Endothelial cell of umbilical vein (primary cell): ENCODE measurements around the gene SMARCD2. TPM values are rescaled to one million over a fixed set of nuclear protein-coding genes. Genes with fewer than 3 reads are reported as not detected.

Experiments
- BruUV-seq: library from RNA; stranded (reverse); fragments of 400-500 nt; replicated peaks from 2 replicates; lab custom pipeline; 2021; lab: Mats Ljungman, UMichigan
- CTCF ChIA-PET: fragments of 300-600, 350-600 bp; sonication (Branson Sonifier 250); formaldehyde crosslinking; loops from one replicate; lab custom pipeline; 2021; ENCODE audit warnings: antibody characterized with exemption, inconsistent platforms; lab: Charles Lee
- POLR2A ChIA-PET: fragments of 300-600, 350-600 bp; sonication (Branson Sonifier 250); formaldehyde crosslinking; loops from one replicate; lab custom pipeline; 2021; ENCODE audit warnings: antibody characterized with exemption, inconsistent platforms; lab: Charles Lee
- DNase-seq: peaks from one replicate; pipeline ENCODE4 v3.0.0-alpha.2; 2011; ENCODE audit warnings: low read depth, low spot score
- FAIRE-seq: peaks from 2 replicates; lab custom pipeline; 2011; peaks lifted over from hg19 to GRCh38; lab: Jason Lieb, UNC
- H2AFZ ChIP-seq: 2 replicates; pipeline ENCODE4 v1.6.0; 2012; ENCODE audit warnings: low read depth, low read length, control low read depth, inconsistent platforms
- H3K27ac ChIP-seq: 2 replicates; pipeline ENCODE4 v1.5.1; 2011; ENCODE audit warnings: low read depth, mild to moderate bottlenecking, control low read depth, low read length, moderate library complexity; ENCODE audit not compliant: insufficient read depth
- H3K27me3 ChIP-seq, 2 experiments: 2 replicates each; pipeline versions ENCODE4 v1.6.0 to v1.6.1; 2011; ENCODE audit warnings: low read length in 2 of 2, mixed read lengths in 1 of 2; ENCODE audit not compliant: control insufficient read depth in 2 of 2, insufficient read depth in 2 of 2
- H3K36me3 ChIP-seq, 2 experiments: 2 replicates in 1 of 2; 3 replicates in 1 of 2; pipeline ENCODE4 v1.5.1; 2011; ENCODE audit warnings: low read length in 2 of 2, mild to moderate bottlenecking in 1 of 2, moderate library complexity in 1 of 2; ENCODE audit not compliant: control insufficient read depth in 2 of 2, insufficient read depth in 2 of 2; ENCODE audit errors: extremely low read depth in 1 of 2
- H3K4me1 ChIP-seq: 3 replicates; pipeline ENCODE4 v1.5.1; 2011; ENCODE audit warnings: mild to moderate bottlenecking, low read length; ENCODE audit not compliant: control insufficient read depth, insufficient read depth; ENCODE audit errors: extremely low read depth
- H3K4me2 ChIP-seq: 2 replicates; pipeline ENCODE4 v1.6.1; 2011; ENCODE audit warnings: low read length, control low read depth, mixed read lengths; ENCODE audit not compliant: insufficient read depth
- H3K4me3 ChIP-seq, 3 experiments: fragments of 200-600 bp in 1 of 3; sonication (generic), shearing (Covaris generic) in 1 of 3; replicated peaks in 1 of 3; 2 replicates each; pipeline ENCODE4 v1.5.1; 2011 to 2016; ENCODE audit warnings: control low read depth in 3 of 3, low read length in 3 of 3, mild to moderate bottlenecking in 2 of 3, inconsistent platforms in 1 of 3, low read depth in 1 of 3, moderate library complexity in 1 of 3; ENCODE audit not compliant: insufficient read depth in 1 of 3
- H3K79me2 ChIP-seq: 2 replicates; pipeline ENCODE4 v1.6.0; 2012; ENCODE audit warnings: low read length, inconsistent platforms; ENCODE audit not compliant: control insufficient read depth, insufficient read depth
- H3K9ac ChIP-seq: replicated peaks from 2 replicates; pipeline ENCODE3; 2011; ENCODE audit warnings: low read length, control low read depth; ENCODE audit not compliant: insufficient read depth; ENCODE audit errors: extremely low read depth
- H3K9me1 ChIP-seq: replicated peaks from 3 replicates; pipeline ENCODE4 v1.6.0; 2011; ENCODE audit warnings: mild to moderate bottlenecking, low read length; ENCODE audit not compliant: control insufficient read depth, insufficient read depth; ENCODE audit errors: extremely low read depth
- H3K9me3 ChIP-seq: replicated peaks from 2 replicates; pipeline ENCODE4 v1.5.1; 2012; ENCODE audit warnings: low read length, inconsistent platforms; ENCODE audit not compliant: control insufficient read depth, insufficient read depth
- H4K20me1 ChIP-seq: replicated peaks from 2 replicates; pipeline ENCODE3; 2011; ENCODE audit warnings: mild to moderate bottlenecking, low read length; ENCODE audit not compliant: control insufficient read depth, insufficient read depth; ENCODE audit errors: extremely low read depth
- EZH2 ChIP-seq: IDR thresholded peaks from 2 replicates; pipeline ENCODE4 v1.6.1; 2012; ENCODE audit warnings: borderline replicate concordance, low read depth, mild to moderate bottlenecking, moderate library complexity, low read length, inconsistent platforms; ENCODE audit not compliant: severe bottlenecking
- GATA2 ChIP-seq: IDR thresholded peaks from 2 replicates; pipeline ENCODE4 v1.7.0; 2011; ENCODE audit warnings: low read depth, mild to moderate bottlenecking, moderate library complexity, mixed read lengths, low read length; ENCODE audit not compliant: insufficient read length, insufficient read depth
- JUN ChIP-seq: IDR thresholded peaks from 2 replicates; pipeline ENCODE4 v1.6.1; 2011; ENCODE audit warnings: borderline replicate concordance, low read depth; ENCODE audit not compliant: insufficient read length, insufficient read depth
- MYC ChIP-seq: IDR thresholded peaks from one replicate; pipeline ENCODE4 v1.6.1; 2011; ENCODE audit warnings: mild to moderate bottlenecking, low read depth, low read length
- POLR2A ChIP-seq: IDR thresholded peaks from 2 replicates; pipeline ENCODE4 v1.6.1; 2012; ENCODE audit warnings: low read depth, mild to moderate bottlenecking, control low read depth, low read length
- POLR2AphosphoS5 ChIP-seq: IDR thresholded peaks from 2 replicates; pipeline ENCODE4 v1.6.1; 2012; ENCODE audit warnings: low read depth, mild to moderate bottlenecking, control low read depth, low read length, moderate library complexity; ENCODE audit not compliant: insufficient read depth
- dilution Hi-C: fragments of 300-500 bp; cut with MboI; formaldehyde crosslinking; loops from one replicate; pipeline ENCODE4 v1.15.0; 2019; ENCODE audit warnings: low sequenced_read_pairs; ENCODE audit not compliant: extremely low pct_ligation_motif_present
- intact Hi-C: fragments of 100-400 bp; cut with micrococcal nuclease; formaldehyde crosslinking; loops from one replicate; pipeline ENCODE4 v1.10.0; 2022
- polyA plus RNA-seq, 4 experiments: library from polyadenylated mRNA; depleted of rRNA in 3 of 4; stranded (reverse) in 3 of 4; unstranded in 1 of 4; fragments of >200 nt; gene quantifications; 2 replicates each; pipeline versions ENCODE4 v1.2.1 to v1.2.3, GENCODE V29; 2011 to 2012; ENCODE audit warnings: missing spikeins in 1 of 4
- total RNA-seq: library from RNA; stranded (reverse); gene quantifications from 2 replicates; pipeline ENCODE4 v1.2.3, GENCODE V29; 2021
- TF ChIP-seq, protein P1 (sequence below), 2 donors: IDR thresholded peaks; 1 replicate in 1 of 2; 2 replicates in 1 of 2; pipeline ENCODE4 v1.5.1; 2011; ENCODE audit warnings: low read length in 2 of 2, mild to moderate bottlenecking in 2 of 2, moderate library complexity in 2 of 2, control low read depth in 1 of 2, inconsistent platforms in 1 of 2, low read depth in 1 of 2; ENCODE audit not compliant: insufficient read depth in 1 of 2; ENCODE audit errors: extremely low read depth in 1 of 2

Gene SMARCD2
- total and polyA plus RNA-seq, 2 donors (not counting 3 experiments of a cell fraction or from before 2014, with no cell fraction given) = 51.2 to 55.7 TPM

DNA sequence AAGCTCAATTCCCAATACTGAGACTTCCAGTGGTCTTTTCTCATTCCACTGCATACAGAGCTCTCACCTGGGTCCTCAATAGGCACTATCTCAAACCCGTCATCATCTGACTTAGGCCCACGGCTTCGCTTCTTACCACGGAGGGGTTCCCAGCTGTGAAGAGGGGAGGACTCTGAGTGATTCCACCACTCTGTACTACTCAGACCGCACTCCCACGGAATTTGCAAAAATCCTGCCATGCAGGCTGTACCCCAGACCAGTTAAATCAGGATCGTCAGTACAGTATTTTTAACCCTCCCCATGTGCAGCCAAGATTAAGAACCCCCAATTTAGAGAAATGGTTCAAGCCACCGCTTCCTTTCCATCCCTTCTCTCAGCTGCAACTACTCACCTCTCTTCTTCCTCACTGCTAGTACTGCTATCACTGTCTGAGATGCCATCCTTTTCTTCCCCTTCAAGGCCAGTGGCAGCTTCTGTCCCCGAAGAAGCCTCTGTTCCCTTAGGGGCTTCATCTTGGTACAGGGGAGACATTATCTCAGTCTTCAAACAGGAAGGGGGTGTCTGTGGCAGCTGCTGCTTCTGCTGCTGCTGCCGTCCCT, 21.4 kb downstream of the SMARCD2 start:
- POLR2A ChIA-PET = no interaction called here

More for the DNA sequence above, 21.4 kb downstream of the SMARCD2 start:
- no peak for DNase-seq
- H3K4me2 ChIP-seq = no peak overlapping the region
- H4K20me1 ChIP-seq = no peaks in the 10 kb centered on the region
- dilution Hi-C loops (no loop called here), intact Hi-C loops (loop anchor here (10.0 kb wide), 1 partner anchor 1246 kb away; no protein-coding TSS in a partner anchor)
- BruUV-seq = no TSS peak
- no peaks in the 10 kb centered on the region for H3K9me3 ChIP-seq
- TF ChIP-seq GATA2 = no peak
- TF ChIP-seq EZH2 = no peak
- no peak for TF ChIP-seq MYC
- TF ChIP-seq POLR2A = no peak
- TF ChIP-seq JUN = no peak
- TF ChIP-seq, protein P1, sequence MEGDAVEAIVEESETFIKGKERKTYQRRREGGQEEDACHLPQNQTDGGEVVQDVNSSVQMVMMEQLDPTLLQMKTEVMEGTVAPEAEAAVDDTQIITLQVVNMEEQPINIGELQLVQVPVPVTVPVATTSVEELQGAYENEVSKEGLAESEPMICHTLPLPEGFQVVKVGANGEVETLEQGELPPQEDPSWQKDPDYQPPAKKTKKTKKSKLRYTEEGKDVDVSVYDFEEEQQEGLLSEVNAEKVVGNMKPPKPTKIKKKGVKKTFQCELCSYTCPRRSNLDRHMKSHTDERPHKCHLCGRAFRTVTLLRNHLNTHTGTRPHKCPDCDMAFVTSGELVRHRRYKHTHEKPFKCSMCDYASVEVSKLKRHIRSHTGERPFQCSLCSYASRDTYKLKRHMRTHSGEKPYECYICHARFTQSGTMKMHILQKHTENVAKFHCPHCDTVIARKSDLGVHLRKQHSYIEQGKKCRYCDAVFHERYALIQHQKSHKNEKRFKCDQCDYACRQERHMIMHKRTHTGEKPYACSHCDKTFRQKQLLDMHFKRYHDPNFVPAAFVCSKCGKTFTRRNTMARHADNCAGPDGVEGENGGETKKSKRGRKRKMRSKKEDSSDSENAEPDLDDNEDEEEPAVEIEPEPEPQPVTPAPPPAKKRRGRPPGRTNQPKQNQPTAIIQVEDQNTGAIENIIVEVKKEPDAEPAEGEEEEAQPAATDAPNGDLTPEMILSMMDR (IDR thresholded peaks at IDR 0.05; ENCODE audit: extremely low read depth in 1 of 2, insufficient read depth in 1 of 2, low read depth in 1 of 2, low read length in 2 of 2) = no peak
- no peak for TF ChIP-seq POLR2AphosphoS5
- FAIRE-seq = no peak
- no peaks in the 10 kb centered on the region for H3K27me3 ChIP-seq
- H3K27ac ChIP-seq = no peak overlapping the region
- peaks cover 17% of the 10 kb centered on the region for H3K79me2 ChIP-seq
- H3K36me3 ChIP-seq = peaks cover 62 to 69% of the 10 kb centered on the region in 2 experiments
- CTCF ChIA-PET = interaction anchor here (1.6 kb wide), 1 partner anchor 17 kb away, joined by 7 read pairs; no protein-coding TSS in a partner anchor
- H3K4me3 ChIP-seq = no peak overlapping the region
- H2AFZ ChIP-seq = no peak overlapping the region
- H3K9me1 ChIP-seq = no peaks in the 10 kb centered on the region
- H3K9ac ChIP-seq = no peak overlapping the region
- peaks cover 7% of the 10 kb centered on the region for H3K4me1 ChIP-seq
